Duodenal mucosa (tissue), 2 donors: Measurements from ENCODE around the gene OPA1.

Source experiments
- H3K27ac ChIP-seq: one replicate; pipeline ENCODE4 v1.7.0; 2013; ENCODE audit warnings: low read depth, low read length
- H3K27me3 ChIP-seq, 2 donors: one replicate each; pipeline ENCODE4 v1.7.0; 2013; ENCODE audit warnings: low read length in 2 of 2, control low read depth in 1 of 2; ENCODE audit not compliant: insufficient read depth in 2 of 2, control insufficient read depth in 1 of 2
- H3K36me3 ChIP-seq, 2 donors: one replicate each; pipeline ENCODE4 v1.7.0; 2013; ENCODE audit warnings: low read length in 2 of 2, control low read depth in 1 of 2; ENCODE audit not compliant: insufficient read depth in 2 of 2, control insufficient read depth in 1 of 2
- H3K4me1 ChIP-seq, 2 donors: one replicate each; pipeline ENCODE4 v1.7.0; 2013; ENCODE audit warnings: low read length in 2 of 2, control low read depth in 1 of 2; ENCODE audit not compliant: insufficient read depth in 2 of 2, control insufficient read depth in 1 of 2
- H3K4me3 ChIP-seq, 2 donors: one replicate each; pipeline ENCODE4 v1.7.0; 2013; ENCODE audit warnings: low read length in 2 of 2, low read depth in 1 of 2
- H3K9ac ChIP-seq, 2 donors: one replicate each; pipeline ENCODE4 v1.7.0; 2013; ENCODE audit warnings: low read length in 2 of 2, low read depth in 1 of 2
- H3K9me3 ChIP-seq, 2 donors: one replicate each; pipeline ENCODE4 v1.7.0; 2013; ENCODE audit warnings: low read length in 2 of 2, control low read depth in 1 of 2; ENCODE audit not compliant: control insufficient read depth in 1 of 2

Gene OPA1

DNA sequence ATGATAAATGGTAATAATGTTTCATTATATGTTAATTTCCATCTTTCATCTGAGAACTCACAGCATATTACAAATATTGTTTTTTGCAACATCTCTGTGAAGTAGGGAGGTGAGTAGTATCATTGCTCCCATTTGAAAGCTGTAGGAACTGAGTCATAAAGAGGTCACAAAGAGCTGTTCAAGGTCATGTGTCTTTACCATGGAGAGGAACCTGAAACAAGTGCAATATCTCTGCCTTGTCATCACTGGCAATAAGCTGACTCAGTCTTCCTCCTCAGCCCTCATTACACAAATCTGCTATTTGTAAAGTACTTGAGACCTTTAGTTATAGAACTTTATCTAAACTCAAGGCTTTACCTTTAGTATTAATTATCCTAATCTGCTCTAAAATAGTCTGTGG is 33.9 kb upstream of the OPA1 start:
- no peak overlapping the region for H3K9ac ChIP-seq
- no peak overlapping the region for H3K27ac ChIP-seq
- H3K4me3 ChIP-seq, result no peak overlapping the region
- H3K27me3 ChIP-seq, result no peaks in the 10 kb centered on the region
- H3K9me3 ChIP-seq, result no peaks in the 10 kb centered on the region
- peaks cover 5 to 19% of the 10 kb centered on the region in 2 donors for H3K4me1 ChIP-seq
- no peaks in the 10 kb centered on the region for H3K36me3 ChIP-seq

GRCh38 chr3:193560091-193560490 is 32.9 kb upstream of the OPA1 start:
- peaks cover 5 to 16% of the 10 kb centered on the region in 2 donors for H3K4me1 ChIP-seq
- no peaks in the 10 kb centered on the region for H3K36me3 ChIP-seq
- no peak overlapping the region for H3K9ac ChIP-seq
- H3K27me3 ChIP-seq, result no peaks in the 10 kb centered on the region
- H3K4me3 ChIP-seq, result no peak overlapping the region
- no peak overlapping the region for H3K27ac ChIP-seq
- no peaks in the 10 kb centered on the region for H3K9me3 ChIP-seq

- H3K27ac ChIP-seq, result no peak overlapping the region
- no peak overlapping the region for H3K9ac ChIP-seq
- peaks cover 3 to 13% of the 10 kb centered on the region in 2 donors for H3K4me1 ChIP-seq
These were observed 32.1 kb upstream of the OPA1 start for GRCh38 chr3:193560870-193561269.

GRCh38 chr3:193563426-193563825 is 29.6 kb upstream of the OPA1 start:
- Histone ChIP-seq H3K36me3 (no peaks in the 10 kb centered on the region), H3K9ac (no peak overlapping the region), H3K4me3 (no peak overlapping the region), H3K27ac (no peak overlapping the region), H3K9me3 (no peaks in the 10 kb centered on the region), H3K27me3 (no peaks in the 10 kb centered on the region), H3K4me1 (no peaks in the 10 kb centered on the region)

More at GRCh38 chr3:193560870-193561269, 32.1 kb upstream of the OPA1 start:
- H3K4me3 ChIP-seq, result no peak overlapping the region
- no peaks in the 10 kb centered on the region for H3K36me3 ChIP-seq
- H3K27me3 ChIP-seq, result no peaks in the 10 kb centered on the region
- H3K9me3 ChIP-seq, result no peaks in the 10 kb centered on the region

- Histone ChIP-seq H3K9ac (no peak overlapping the region), H3K27me3 (no peaks in the 10 kb centered on the region), H3K36me3 (no peaks in the 10 kb centered on the region), H3K9me3 (no peaks in the 10 kb centered on the region), H3K4me1 (no peaks in the 10 kb centered on the region), H3K4me3 (no peak overlapping the region), H3K27ac (no peak overlapping the region)
These were observed 29.0 kb upstream of the OPA1 start for GRCh38 chr3:193564012-193564411.

- Histone ChIP-seq H3K9ac (no peak overlapping the region), H3K4me3 (no peak overlapping the region), H3K36me3 (no peaks in the 10 kb centered on the region), H3K27me3 (no peaks in the 10 kb centered on the region), H3K27ac (no peak overlapping the region), H3K4me1 (no peaks in the 10 kb centered on the region), H3K9me3 (no peaks in the 10 kb centered on the region)
These were observed 23.9 kb upstream of the OPA1 start for GRCh38 chr3:193569119-193569518.

- Histone ChIP-seq H3K36me3 (no peaks in the 10 kb centered on the region), H3K27ac (no peak overlapping the region), H3K9ac (no peak overlapping the region), H3K9me3 (no peaks in the 10 kb centered on the region), H3K27me3 (no peaks in the 10 kb centered on the region), H3K4me1 (no peaks in the 10 kb centered on the region), H3K4me3 (no peak overlapping the region)
These were observed 20.5 kb upstream of the OPA1 start for GRCh38 chr3:193572426-193572908.

- H3K9ac ChIP-seq, result no peak overlapping the region
- no peaks in the 10 kb centered on the region for H3K36me3 ChIP-seq
- H3K9me3 ChIP-seq, result no peaks in the 10 kb centered on the region
- no peaks in the 10 kb centered on the region for H3K27me3 ChIP-seq
- H3K4me3 ChIP-seq, result no peak overlapping the region
- no peak overlapping the region for H3K27ac ChIP-seq
- H3K4me1 ChIP-seq, result no peaks in the 10 kb centered on the region
These were observed 19.4 kb upstream of the OPA1 start for GRCh38 chr3:193573403-193574191.

DNA sequence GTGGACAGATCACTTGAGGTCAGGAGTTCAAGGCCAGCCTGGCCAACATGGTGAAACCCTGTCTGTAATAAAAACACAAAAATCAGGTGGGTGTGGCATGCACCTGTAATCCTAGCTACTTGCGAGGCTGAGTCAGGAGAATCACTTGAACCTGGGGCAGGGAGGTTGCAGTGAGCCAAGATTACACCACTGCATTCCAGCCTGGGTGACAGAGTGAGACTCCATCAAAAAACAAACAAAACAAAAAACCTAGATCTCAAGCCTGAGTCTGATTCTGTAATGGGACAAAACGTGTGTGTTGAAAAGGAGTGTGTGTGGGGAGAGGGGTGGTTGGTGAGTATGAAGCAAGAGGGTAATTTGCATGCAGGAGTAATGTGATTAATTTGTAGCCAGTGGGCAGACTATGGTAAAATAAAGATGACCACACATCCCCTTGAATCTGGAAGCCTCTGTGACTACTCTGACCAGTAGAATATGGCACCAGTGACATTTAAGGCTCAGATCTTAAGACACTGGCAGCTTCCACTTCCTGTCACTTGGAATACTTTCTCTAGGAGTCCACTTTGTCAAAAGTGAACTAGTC is 18.4 kb upstream of the OPA1 start:
- Histone ChIP-seq H3K9ac (no peak overlapping the region), H3K4me1 (no peaks in the 10 kb centered on the region), H3K36me3 (no peaks in the 10 kb centered on the region), H3K9me3 (no peaks in the 10 kb centered on the region), H3K27me3 (no peaks in the 10 kb centered on the region), H3K4me3 (no peak overlapping the region), H3K27ac (no peak overlapping the region)

DNA sequence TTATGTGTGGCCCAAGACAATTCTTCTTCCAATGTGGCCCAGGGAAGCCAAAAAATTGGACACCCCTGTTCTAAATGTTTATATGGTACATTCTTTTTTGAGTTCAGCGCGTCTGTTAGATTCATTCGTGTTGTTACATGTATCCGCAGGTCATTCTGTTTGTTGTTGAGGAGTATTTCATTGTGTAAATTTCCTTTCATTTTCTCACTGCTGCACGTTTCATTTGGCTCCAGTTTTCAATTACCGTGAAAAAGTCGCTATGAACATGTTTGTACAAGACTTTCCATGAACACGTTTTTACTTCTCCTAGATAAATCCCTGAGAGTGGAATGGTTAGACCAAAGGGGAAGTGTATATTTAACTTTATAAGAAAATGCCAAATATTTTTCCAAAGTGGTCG is 7.5 kb upstream of the OPA1 start:
- Histone ChIP-seq H3K9me3 (no peaks in the 10 kb centered on the region), H3K4me3 (no peak overlapping the region), H3K4me1 (no peaks in the 10 kb centered on the region), H3K27me3 (no peaks in the 10 kb centered on the region), H3K36me3 (no peaks in the 10 kb centered on the region), H3K27ac (no peak overlapping the region), H3K9ac (no peak overlapping the region)
